COLO829 (cell line): ENCODE measurements around the gene PRG2.
"Not testable (repeated sequence)": the region's sequence is repeated elsewhere in the genome, so short reads cannot be mapped to it uniquely, and the experiment has no call there.

Source experiments
- DNase-seq: peaks from one replicate; pipeline ENCODE4 v3.0.0; 2012; ENCODE audit warnings: low spot score

PRG2 gene

DNA sequence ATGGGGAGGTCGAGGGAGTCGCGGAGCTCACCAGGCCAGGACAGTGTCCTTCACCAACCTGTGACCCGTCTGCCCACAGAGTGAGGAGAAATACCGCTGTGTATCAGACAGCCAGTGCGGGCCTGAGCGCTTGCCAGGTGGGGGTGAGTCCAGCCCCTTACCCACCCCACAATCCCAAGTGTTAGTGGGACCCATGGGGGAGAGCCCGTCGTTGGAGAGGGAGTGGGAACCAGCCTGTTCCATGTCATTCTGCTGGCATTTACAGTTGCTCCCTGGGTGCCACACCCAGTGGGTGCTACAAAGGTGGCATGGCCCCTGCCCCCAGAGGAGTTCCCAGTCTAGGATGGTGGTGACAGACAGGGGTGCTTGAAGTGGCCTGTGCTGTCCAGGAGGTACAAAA, 43.1 kb downstream of the PRG2 start:
- DNase-seq, result no peak

DNA sequence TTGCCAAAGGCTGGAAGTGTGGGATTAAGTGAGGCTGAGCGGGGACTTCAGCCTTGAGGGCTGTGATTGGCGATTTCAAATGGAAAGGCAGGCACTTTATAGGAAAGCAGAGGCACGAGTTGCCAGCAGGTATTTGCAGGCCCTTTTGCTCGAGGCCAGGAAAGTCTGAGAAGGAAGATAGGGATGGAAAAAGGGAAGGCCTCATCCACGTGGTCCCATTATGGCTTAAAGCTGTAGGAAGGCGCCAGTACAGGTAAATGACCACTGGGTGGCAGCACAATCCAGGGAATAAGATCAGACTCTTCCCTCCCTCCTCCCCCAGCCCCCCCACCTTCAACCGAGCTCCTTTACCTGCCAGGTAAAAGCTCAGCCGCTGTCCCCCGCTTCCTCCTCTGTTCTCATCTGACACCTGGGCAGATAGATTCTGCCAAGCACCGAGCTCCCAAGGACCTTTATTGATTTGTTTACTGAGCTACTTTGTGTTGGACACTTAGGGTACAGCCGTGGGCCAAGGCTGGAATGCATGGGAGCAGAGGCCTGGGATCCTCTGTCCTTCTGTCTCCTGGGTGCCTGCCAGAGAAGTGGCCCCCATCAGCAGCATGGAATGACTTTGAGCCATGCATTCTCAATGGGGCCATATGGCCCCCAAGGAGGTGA, 44.8 kb downstream of the PRG2 start:
- peak; percentile 95 for DNase-seq

DNA sequence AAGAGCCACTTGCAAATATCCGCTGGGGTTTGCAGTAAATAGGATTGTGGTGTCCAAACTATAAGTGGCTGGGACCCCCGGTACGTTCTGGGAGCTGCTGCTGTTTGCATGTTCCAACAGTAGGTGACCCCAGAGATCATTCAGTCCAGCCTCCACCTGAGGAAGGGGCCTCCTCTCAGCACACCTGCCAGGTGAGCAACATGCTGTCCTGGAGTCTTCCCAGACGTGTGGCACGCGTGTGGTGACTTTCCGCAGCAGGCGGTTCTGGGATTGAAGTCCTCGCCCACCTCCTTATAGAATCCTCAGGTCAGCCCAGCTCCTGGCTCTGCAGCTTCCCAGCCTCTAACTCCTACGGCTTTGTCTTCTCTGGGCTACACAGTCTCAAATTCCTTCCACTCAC, 45.6 kb downstream of the PRG2 start:
- no peak for DNase-seq

DNA sequence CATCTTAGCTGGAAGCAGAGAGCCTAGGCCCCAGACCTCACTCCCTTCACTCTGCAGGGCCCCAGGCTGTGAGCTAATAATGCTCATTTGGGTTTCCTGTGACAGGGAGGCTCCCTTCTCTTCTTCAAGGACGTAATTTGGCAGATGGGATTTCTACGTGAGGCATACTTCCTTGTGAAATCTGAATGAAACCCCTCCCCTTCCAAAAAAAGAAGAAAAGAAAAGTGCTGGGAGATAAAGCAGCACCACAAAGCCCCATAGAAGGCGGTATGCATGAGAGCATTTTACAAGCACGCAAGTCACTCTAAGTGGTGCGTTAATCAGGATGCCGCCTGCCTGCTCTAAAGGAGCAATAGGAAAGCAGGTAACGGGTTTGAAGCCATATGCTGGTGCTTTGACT, 46.6 kb downstream of the PRG2 start:
- DNase-seq, result no peak

DNA sequence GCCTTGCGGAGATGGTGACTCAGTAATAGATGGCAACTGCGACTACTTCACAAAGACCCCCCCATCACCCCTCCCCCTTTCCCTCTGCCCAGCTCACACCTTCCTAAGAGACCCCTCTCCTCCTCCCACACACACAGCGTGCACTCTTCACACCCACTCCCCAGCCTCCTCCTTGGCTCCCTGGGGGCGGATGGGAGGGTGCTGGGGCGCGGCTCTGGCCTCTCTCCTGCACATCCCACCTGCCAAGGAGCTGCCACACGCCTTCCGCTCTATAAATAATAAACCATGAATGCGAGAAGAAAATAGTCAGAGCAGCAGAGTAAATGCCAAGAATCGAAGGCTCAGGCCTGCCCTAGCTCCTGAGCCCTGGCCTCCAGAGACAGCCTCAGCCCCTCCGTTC, 47.7 kb downstream of the PRG2 start:
- no peak for DNase-seq

DNA sequence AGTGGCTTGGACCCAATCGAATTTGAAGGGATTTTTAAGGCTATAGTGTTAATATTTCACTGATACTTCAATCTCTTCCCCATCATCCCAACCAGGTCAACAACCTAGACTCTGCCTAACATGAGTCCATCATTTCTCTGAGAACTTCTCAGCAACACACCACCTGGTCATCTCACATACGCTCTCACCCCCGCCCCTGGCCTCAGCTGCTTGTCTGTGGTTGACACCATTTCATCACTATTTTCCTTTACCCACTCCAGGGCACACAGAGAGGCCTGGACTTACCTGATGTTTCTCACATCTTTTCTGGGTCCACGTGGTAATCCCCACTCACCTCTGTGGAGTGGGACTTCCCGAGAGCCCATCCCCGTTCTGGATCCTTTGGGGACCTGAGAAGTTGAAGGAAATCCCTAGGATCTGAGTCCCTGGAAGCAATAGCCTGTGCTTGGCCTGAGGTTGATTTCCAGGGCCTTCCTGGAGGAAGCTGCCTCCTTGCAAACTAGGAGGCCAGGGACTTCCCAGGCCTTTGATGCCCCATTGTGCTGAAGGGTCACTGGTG, 49.1 kb downstream of the PRG2 start:
- no peak for DNase-seq

- DNase-seq, result no peak
These were observed 50.3 kb downstream of the PRG2 start for GRCh38 chr11:57340039-57340615.

GRCh38 chr11:57339328-57339727, 51.1 kb downstream of the PRG2 start:
- DNase-seq, result peak; percentile 42

GRCh38 chr11:57338142-57338541, 52.3 kb downstream of the PRG2 start, which contains the start of gene P2RX3:
Gene P2RX3 (plus strand): TSS chr11:57338352. CDS start chr11:57338551, 199 bp downstream.
- DNase-seq, result no peak

DNA sequence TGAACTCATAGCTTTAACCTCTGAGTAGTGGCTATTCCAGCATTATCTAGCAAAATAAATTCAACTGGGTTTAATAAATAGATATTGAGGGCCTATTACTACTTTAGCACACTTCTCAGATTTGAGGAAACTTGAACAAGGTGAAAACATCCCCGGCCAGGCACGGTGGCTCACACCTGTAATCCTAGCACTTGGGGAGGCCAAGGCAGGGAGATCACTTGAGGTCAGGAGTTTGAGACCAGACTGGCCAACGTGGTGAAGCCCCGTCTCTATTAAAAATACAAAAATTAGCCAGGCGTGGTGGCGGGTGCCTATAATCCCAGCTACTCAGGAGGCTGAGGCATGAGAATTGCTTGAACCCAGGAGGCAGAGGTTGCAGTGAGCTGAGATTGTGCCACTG, 53.6 kb downstream of the PRG2 start:
- not testable (repeated sequence) for DNase-seq
